HK-2 (cell line): ENCODE measurements around the gene FOLR1.
"Not testable (repeated sequence)": the region's sequence is repeated elsewhere in the genome, so short reads cannot be mapped to it uniquely, and the experiment has no call there.

ENCODE experiments used
- DNase-seq: peaks from one replicate; pipeline ENCODE4 v3.0.0-alpha.2; 2018; ENCODE audit not compliant: unreplicated experiment

Gene FOLR1

GRCh38 chr11:72191961-72192381, at the start of gene FOLR1:
TSS of gene FOLR1 (plus strand) at chr11:72192140. CDS start at chr11:72192174, 34 bp downstream.
- DNase-seq, result peak; percentile 38

GRCh38 chr11:72142543-72142942, 49.4 kb upstream of the FOLR1 start:
- not testable (repeated sequence) for DNase-seq

GRCh38 chr11:72144807-72145565, 47.0 kb upstream of the FOLR1 start:
- DNase-seq, result peak; percentile 54

- DNase-seq, result no peak
Measured at GRCh38 chr11:72146625-72147024, 45.3 kb upstream of the FOLR1 start.

GRCh38 chr11:72150882-72151281, 41.1 kb upstream of the FOLR1 start:
- no peak for DNase-seq

GRCh38 chr11:72153874-72154273, 38.1 kb upstream of the FOLR1 start:
- DNase-seq, result not testable (repeated sequence)

GRCh38 chr11:72154816-72155215, 37.1 kb upstream of the FOLR1 start:
- DNase-seq, result no peak

- DNase-seq, result no peak
Measured at GRCh38 chr11:72155751-72156150, 36.2 kb upstream of the FOLR1 start.

GRCh38 chr11:72157131-72157530, 34.8 kb upstream of the FOLR1 start:
- no peak for DNase-seq

GRCh38 chr11:72160319-72160718, 31.6 kb upstream of the FOLR1 start:
- DNase-seq, result no peak

GRCh38 chr11:72162891-72163492, 28.9 kb upstream of the FOLR1 start:
- DNase-seq, result no peak

- DNase-seq, result not testable (repeated sequence)
Measured at GRCh38 chr11:72164187-72164586, 27.8 kb upstream of the FOLR1 start.

- not testable (repeated sequence) for DNase-seq
Measured at GRCh38 chr11:72169046-72169555, 22.8 kb upstream of the FOLR1 start.

GRCh38 chr11:72169754-72170153, 22.2 kb upstream of the FOLR1 start:
- DNase-seq, result not testable (repeated sequence)

- DNase-seq, result not testable (repeated sequence)
Measured at GRCh38 chr11:72172043-72172442, 19.9 kb upstream of the FOLR1 start.

GRCh38 chr11:72173291-72173690, 18.6 kb upstream of the FOLR1 start:
- no peak for DNase-seq

- no peak for DNase-seq
Measured at GRCh38 chr11:72174302-72175070, 17.5 kb upstream of the FOLR1 start.

GRCh38 chr11:72177656-72178055, 14.3 kb upstream of the FOLR1 start:
- no peak for DNase-seq

GRCh38 chr11:72179049-72179803, 12.7 kb upstream of the FOLR1 start:
- no peak for DNase-seq

GRCh38 chr11:72179804-72180396, 12.0 kb upstream of the FOLR1 start:
- no peak for DNase-seq

- peak; percentile 13 for DNase-seq
Measured at GRCh38 chr11:72180892-72181552, 10.9 kb upstream of the FOLR1 start.
